Measurements from ENCODE around the gene MOB1A.

GRCh38 chr2:74119339-74119738 is 59.3 kb downstream of the MOB1A start:
- TF ChIP-seq CTCF (IDR thresholded peaks at IDR 0.05) (peak in 3 of 6 experiments; percentile 17 to 33 (median 23)), POLR2A (IDR thresholded peaks at IDR 0.05) (no peak)

Data from Peyer's patch (tissue), 4 donors.